HG03442 (cell line): ENCODE measurements around the gene ZNF160.
"Not testable (repeated sequence)": the region's sequence is repeated elsewhere in the genome, so short reads cannot be mapped to it uniquely, and the experiment has no call there.

ENCODE experiments used
- ATAC-seq: cut with Tn5 transposase; IDR thresholded peaks from one replicate; pipeline ENCODE4 v1.9.1; 2021; ENCODE audit warnings: mild to moderate bottlenecking, moderate library complexity; ENCODE audit not compliant: unreplicated experiment

Gene ZNF160

GRCh38 chr19:53103234-53104203, at the start of gene ZNF160:
Gene ZNF160 (minus strand): TSS chr19:53103422. CDS start chr19:53086276, 17,146 bp downstream.
- peak; percentile 95 for ATAC-seq

GRCh38 chr19:53147645-53148044, 44.4 kb upstream of the ZNF160 start:
- ATAC-seq, result no peak

- ATAC-seq, result no peak
These were observed 37.1 kb upstream of the ZNF160 start for GRCh38 chr19:53140351-53140750.

GRCh38 chr19:53136432-53136831, 33.2 kb upstream of the ZNF160 start:
- ATAC-seq, result no peak

- ATAC-seq, result no peak
These were observed 29.1 kb upstream of the ZNF160 start, which contains the start of gene ZNF415 for GRCh38 chr19:53132141-53132991. Gene ZNF415 (minus strand): TSS chr19:53132910. CDS start chr19:53122676, 10,234 bp downstream.

- ATAC-seq, result no peak
These were observed 28.5 kb upstream of the ZNF160 start for GRCh38 chr19:53131727-53132126.

GRCh38 chr19:53131085-53131590, 27.9 kb upstream of the ZNF160 start:
- ATAC-seq, result no peak

- no peak for ATAC-seq
These were observed 27.3 kb upstream of the ZNF160 start for GRCh38 chr19:53130506-53130905.

GRCh38 chr19:53126733-53127526, 23.7 kb upstream of the ZNF160 start:
- ATAC-seq, result not testable (repeated sequence)

GRCh38 chr19:53123400-53123799, 20.2 kb upstream of the ZNF160 start:
- ATAC-seq, result no peak

GRCh38 chr19:53112286-53112685, 9.1 kb upstream of the ZNF160 start:
- no peak for ATAC-seq

GRCh38 chr19:53109527-53109926, 6.3 kb upstream of the ZNF160 start:
- ATAC-seq, result no peak

GRCh38 chr19:53102756-53103233, 427 bp downstream of the ZNF160 start:
- ATAC-seq, result peak; percentile 24

- ATAC-seq, result no peak
These were observed 941 bp downstream of the ZNF160 start for GRCh38 chr19:53102206-53102755.

GRCh38 chr19:53101518-53101917, 1.7 kb downstream of the ZNF160 start:
- ATAC-seq, result no peak

GRCh38 chr19:53098570-53098969, 4.7 kb downstream of the ZNF160 start:
- not testable (repeated sequence) for ATAC-seq

- not testable (repeated sequence) for ATAC-seq
These were observed 6.1 kb downstream of the ZNF160 start for GRCh38 chr19:53096982-53097690.

- not testable (repeated sequence) for ATAC-seq
These were observed 6.6 kb downstream of the ZNF160 start for GRCh38 chr19:53096579-53096978.
